ENCODE results near the gene PCSK9.
"Not testable (repeated sequence)": the region's sequence is repeated elsewhere in the genome, so short reads cannot be mapped to it uniquely, and the experiment has no call there.

PCSK9 gene

DNA sequence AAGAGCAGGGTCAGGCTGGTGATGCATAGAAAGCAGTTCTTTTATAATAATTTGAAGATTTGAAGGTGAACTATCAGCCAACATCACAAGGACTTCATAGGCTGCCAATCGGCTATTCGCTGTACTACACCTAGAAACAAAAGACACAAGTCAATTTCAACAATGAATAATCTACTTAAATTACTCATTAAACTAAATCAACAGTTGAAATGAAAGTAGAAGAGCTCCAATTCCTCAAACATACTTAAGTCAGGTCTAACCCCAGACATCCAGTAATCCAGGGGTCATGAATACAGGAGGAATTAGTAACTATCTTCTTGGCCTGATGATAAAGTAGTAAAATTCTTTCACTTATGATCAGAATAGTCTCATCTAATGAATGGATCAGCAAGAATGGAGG lies 64.5 kb downstream of the PCSK9 start:
- TF ChIP-seq, protein P1, sequence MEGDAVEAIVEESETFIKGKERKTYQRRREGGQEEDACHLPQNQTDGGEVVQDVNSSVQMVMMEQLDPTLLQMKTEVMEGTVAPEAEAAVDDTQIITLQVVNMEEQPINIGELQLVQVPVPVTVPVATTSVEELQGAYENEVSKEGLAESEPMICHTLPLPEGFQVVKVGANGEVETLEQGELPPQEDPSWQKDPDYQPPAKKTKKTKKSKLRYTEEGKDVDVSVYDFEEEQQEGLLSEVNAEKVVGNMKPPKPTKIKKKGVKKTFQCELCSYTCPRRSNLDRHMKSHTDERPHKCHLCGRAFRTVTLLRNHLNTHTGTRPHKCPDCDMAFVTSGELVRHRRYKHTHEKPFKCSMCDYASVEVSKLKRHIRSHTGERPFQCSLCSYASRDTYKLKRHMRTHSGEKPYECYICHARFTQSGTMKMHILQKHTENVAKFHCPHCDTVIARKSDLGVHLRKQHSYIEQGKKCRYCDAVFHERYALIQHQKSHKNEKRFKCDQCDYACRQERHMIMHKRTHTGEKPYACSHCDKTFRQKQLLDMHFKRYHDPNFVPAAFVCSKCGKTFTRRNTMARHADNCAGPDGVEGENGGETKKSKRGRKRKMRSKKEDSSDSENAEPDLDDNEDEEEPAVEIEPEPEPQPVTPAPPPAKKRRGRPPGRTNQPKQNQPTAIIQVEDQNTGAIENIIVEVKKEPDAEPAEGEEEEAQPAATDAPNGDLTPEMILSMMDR (IDR thresholded peaks at IDR 0.05; ENCODE audit: low read depth, low read length) = no peak
- DNase-seq = no peak
- H3K36me3 ChIP-seq = peaks cover 78% of the 10 kb centered on the region

DNA sequence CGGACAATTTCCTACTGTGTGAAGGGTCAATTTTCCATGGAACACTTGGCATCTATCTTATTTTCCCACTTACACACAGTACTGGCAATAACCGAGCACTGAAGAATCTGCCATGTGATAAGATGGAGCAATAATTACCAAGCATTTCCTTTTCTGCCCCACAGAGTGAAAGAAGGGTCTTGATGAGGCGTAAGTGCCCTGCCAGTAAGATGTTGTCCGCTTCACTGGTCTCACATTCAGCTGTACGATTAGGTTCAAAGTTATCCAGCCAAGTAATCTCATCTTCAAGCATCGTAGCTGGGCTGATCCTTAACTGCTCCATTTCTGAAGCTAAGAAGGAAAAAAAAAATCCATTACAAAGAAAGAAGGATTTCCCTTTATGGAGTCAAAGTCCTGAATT lies 67.8 kb downstream of the PCSK9 start:
- TF ChIP-seq, protein P1 (IDR thresholded peaks at IDR 0.05; ENCODE audit: low read depth, low read length) = no peak
- Histone ChIP-seq H3K4me3 (ENCODE audit: low read depth, low read length) (no peak overlapping the region), H3K36me3 (peaks cover 63% of the 10 kb centered on the region), H3K27ac (no peak overlapping the region), H3K27me3 (ENCODE audit: insufficient read depth, low read depth, severe bottlenecking) (no peaks in the 10 kb centered on the region), H3K9me3 (ENCODE audit: severe bottlenecking) (no peaks in the 10 kb centered on the region)
- DNase-seq = no peak

More for the DNA sequence above, 64.5 kb downstream of the PCSK9 start:
- Histone ChIP-seq H3K9me3 (ENCODE audit: severe bottlenecking) (no peaks in the 10 kb centered on the region), H3K27ac (no peak overlapping the region), H3K27me3 (ENCODE audit: insufficient read depth, low read depth, severe bottlenecking) (no peaks in the 10 kb centered on the region), H3K4me3 (ENCODE audit: low read depth, low read length) (no peak overlapping the region)

DNA sequence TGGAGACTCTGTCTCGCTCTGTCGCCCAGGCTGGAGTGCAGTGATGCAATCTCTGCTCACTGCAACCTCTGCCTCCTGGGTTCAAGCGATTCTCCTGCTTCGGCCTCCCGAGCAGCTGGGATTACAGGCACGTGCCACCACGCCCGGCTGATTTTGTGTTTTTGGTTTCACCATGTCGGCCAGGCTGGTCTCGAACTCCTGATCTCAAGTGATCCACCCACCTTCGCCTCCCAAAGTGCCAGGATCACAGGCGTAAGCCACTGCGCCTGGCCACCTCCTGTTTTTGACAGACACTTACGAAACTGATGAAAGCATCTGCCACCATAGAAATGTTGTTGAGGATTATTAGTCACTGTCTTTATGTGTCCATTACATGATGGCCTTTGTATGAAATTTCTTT lies 69.7 kb downstream of the PCSK9 start:
- H3K36me3 ChIP-seq = peaks cover 53% of the 10 kb centered on the region
- not testable (repeated sequence) for H3K27me3 ChIP-seq (ENCODE audit: insufficient read depth, low read depth, severe bottlenecking); DNase-seq; H3K27ac ChIP-seq; H3K4me3 ChIP-seq (ENCODE audit: low read depth, low read length); H3K9me3 ChIP-seq (ENCODE audit: severe bottlenecking)

Measured in WERI-Rb-1 (cell line).